ENCODE results near the gene C1orf52.

DNA sequence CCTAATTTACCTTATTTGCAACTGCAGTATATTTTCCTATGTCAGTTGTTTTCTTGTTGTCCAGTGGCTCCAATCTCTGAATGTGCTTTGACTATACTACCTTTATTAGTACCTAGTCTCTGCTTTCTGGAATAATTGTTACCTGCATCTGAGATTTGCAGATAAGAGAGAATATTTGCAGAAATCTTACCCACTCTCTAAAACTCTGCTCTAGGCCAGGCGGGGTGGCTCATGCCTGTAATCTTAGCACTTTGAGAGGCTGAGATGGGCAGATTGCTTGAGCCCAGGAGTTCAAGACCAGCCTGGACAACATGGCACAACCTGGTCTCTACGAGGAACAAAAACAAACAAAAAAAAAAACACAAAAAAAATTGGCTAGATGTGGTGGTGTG is 56.6 kb downstream of the C1orf52 start:
- TF ChIP-seq POLR2AphosphoS5 (IDR thresholded peaks at IDR 0.05; ENCODE audit: low read depth, low read length) (no peak), TCF7L2 (IDR thresholded peaks at IDR 0.05; ENCODE audit: low read depth, low read length) (no peak), SIN3A (IDR thresholded peaks at IDR 0.05; ENCODE audit: borderline replicate concordance, insufficient read depth, low read depth, low read length) (no peak)
- TF ChIP-seq, protein P1, sequence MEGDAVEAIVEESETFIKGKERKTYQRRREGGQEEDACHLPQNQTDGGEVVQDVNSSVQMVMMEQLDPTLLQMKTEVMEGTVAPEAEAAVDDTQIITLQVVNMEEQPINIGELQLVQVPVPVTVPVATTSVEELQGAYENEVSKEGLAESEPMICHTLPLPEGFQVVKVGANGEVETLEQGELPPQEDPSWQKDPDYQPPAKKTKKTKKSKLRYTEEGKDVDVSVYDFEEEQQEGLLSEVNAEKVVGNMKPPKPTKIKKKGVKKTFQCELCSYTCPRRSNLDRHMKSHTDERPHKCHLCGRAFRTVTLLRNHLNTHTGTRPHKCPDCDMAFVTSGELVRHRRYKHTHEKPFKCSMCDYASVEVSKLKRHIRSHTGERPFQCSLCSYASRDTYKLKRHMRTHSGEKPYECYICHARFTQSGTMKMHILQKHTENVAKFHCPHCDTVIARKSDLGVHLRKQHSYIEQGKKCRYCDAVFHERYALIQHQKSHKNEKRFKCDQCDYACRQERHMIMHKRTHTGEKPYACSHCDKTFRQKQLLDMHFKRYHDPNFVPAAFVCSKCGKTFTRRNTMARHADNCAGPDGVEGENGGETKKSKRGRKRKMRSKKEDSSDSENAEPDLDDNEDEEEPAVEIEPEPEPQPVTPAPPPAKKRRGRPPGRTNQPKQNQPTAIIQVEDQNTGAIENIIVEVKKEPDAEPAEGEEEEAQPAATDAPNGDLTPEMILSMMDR (IDR thresholded peaks at IDR 0.05), result no peak
- TF ChIP-seq, protein P2, sequence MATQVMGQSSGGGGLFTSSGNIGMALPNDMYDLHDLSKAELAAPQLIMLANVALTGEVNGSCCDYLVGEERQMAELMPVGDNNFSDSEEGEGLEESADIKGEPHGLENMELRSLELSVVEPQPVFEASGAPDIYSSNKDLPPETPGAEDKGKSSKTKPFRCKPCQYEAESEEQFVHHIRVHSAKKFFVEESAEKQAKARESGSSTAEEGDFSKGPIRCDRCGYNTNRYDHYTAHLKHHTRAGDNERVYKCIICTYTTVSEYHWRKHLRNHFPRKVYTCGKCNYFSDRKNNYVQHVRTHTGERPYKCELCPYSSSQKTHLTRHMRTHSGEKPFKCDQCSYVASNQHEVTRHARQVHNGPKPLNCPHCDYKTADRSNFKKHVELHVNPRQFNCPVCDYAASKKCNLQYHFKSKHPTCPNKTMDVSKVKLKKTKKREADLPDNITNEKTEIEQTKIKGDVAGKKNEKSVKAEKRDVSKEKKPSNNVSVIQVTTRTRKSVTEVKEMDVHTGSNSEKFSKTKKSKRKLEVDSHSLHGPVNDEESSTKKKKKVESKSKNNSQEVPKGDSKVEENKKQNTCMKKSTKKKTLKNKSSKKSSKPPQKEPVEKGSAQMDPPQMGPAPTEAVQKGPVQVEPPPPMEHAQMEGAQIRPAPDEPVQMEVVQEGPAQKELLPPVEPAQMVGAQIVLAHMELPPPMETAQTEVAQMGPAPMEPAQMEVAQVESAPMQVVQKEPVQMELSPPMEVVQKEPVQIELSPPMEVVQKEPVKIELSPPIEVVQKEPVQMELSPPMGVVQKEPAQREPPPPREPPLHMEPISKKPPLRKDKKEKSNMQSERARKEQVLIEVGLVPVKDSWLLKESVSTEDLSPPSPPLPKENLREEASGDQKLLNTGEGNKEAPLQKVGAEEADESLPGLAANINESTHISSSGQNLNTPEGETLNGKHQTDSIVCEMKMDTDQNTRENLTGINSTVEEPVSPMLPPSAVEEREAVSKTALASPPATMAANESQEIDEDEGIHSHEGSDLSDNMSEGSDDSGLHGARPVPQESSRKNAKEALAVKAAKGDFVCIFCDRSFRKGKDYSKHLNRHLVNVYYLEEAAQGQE (IDR thresholded peaks at IDR 0.05; ENCODE audit: insufficient read depth in 1 of 2, low read depth in 2 of 2, low read length in 1 of 2), result no peak
